CD14-positive monocyte (primary cell): ENCODE results near the gene COQ8A. TPM values are rescaled to one million over a fixed set of nuclear protein-coding genes. Genes with fewer than 3 reads are reported as not detected.

Source experiments
- DNase-seq, 3 donors: peaks; one replicate each; pipeline ENCODE4 v3.0.0-alpha.2; 2011 to 2022
- H2AFZ ChIP-seq: 2 replicates; pipeline ENCODE4 v1.6.0; 2012; ENCODE audit warnings: mild to moderate bottlenecking, low read depth, low read length, inconsistent platforms; ENCODE audit not compliant: insufficient read depth, poor library complexity, severe bottlenecking
- H3K27ac ChIP-seq, 2 donors: 1 replicate in 1 of 2; 2 replicates in 1 of 2; pipeline ENCODE4 v1.5.1; 2012 to 2013; ENCODE audit warnings: low read length in 2 of 2, control low read depth in 1 of 2, inconsistent platforms in 1 of 2, low read depth in 1 of 2, mild to moderate bottlenecking in 1 of 2
- H3K27me3 ChIP-seq, 2 donors: one replicate each; pipeline versions ENCODE4 v1.6.0 to v1.6.1; 2011 to 2013; ENCODE audit warnings: low read length in 2 of 2; ENCODE audit not compliant: control insufficient read depth in 2 of 2, insufficient read depth in 2 of 2
- H3K36me3 ChIP-seq, 2 donors: replicated peaks in 1 of 2; 1 replicate in 1 of 2; 2 replicates in 1 of 2; pipeline versions ENCODE4 v1.5.1 to v1.6.1; 2012 to 2013; ENCODE audit warnings: low read length in 2 of 2, control low read depth in 1 of 2, inconsistent platforms in 1 of 2, mild to moderate bottlenecking in 1 of 2; ENCODE audit not compliant: insufficient read depth in 2 of 2, control insufficient read depth in 1 of 2
- H3K4me1 ChIP-seq, 2 donors: 1 replicate in 1 of 2; 2 replicates in 1 of 2; pipeline versions ENCODE4 v1.5.1 to v1.6.1; 2012 to 2013; ENCODE audit warnings: low read length in 2 of 2, control low read depth in 1 of 2, inconsistent platforms in 1 of 2, mild to moderate bottlenecking in 1 of 2, moderate library complexity in 1 of 2; ENCODE audit not compliant: insufficient read depth in 2 of 2, control insufficient read depth in 1 of 2
- H3K4me2 ChIP-seq: replicated peaks from 2 replicates; pipeline ENCODE3; 2012; ENCODE audit warnings: low read length, moderate library complexity, mild to moderate bottlenecking; ENCODE audit not compliant: poor library complexity, severe bottlenecking; ENCODE audit errors: extremely low read depth
- H3K4me3 ChIP-seq, 3 experiments: fragments of 200-600 bp in 1 of 3; sonication (generic) in 1 of 3; replicated peaks in 1 of 3; 1 replicate in 2 of 3; 2 replicates in 1 of 3; pipeline ENCODE4 v1.5.1; 2011 to 2013; ENCODE audit warnings: low read length in 3 of 3, mild to moderate bottlenecking in 3 of 3, control low read depth in 2 of 3, low read depth in 2 of 3, inconsistent platforms in 1 of 3, moderate library complexity in 1 of 3
- H3K79me2 ChIP-seq: 2 replicates; pipeline ENCODE4 v1.6.0; 2012; ENCODE audit warnings: mild to moderate bottlenecking, control low read depth, inconsistent platforms, low read length, moderate library complexity; ENCODE audit not compliant: insufficient read depth
- H3K9ac ChIP-seq: 2 replicates; pipeline ENCODE4 v1.6.0; 2017; ENCODE audit warnings: low read length, mild to moderate bottlenecking; ENCODE audit not compliant: insufficient read depth, poor library complexity, severe bottlenecking
- H3K9me3 ChIP-seq, 2 donors: replicated peaks in 1 of 2; 1 replicate in 1 of 2; 2 replicates in 1 of 2; pipeline versions ENCODE4 v1.5.1 to v1.6.1; 2012 to 2013; ENCODE audit warnings: low read length in 2 of 2, control low read depth in 1 of 2; ENCODE audit not compliant: control insufficient read depth in 1 of 2, insufficient read depth in 1 of 2
- H4K20me1 ChIP-seq: 2 replicates; pipeline ENCODE4 v1.6.0; 2012; ENCODE audit warnings: mild to moderate bottlenecking, low read length, control low read depth, moderate library complexity; ENCODE audit not compliant: insufficient read depth
- H3K27ac Mint-ChIP-seq, 7 donors: one replicate each; pipeline ENCODE4 v1.8.0; 2020; ENCODE audit warnings: mild to moderate bottlenecking in 7 of 7, mixed read lengths in 7 of 7, moderate library complexity in 6 of 7, inconsistent platforms in 2 of 7
- H3K27me3 Mint-ChIP-seq, 3 donors: one replicate each; pipeline ENCODE4 v1.8.0; 2021 to 2022; ENCODE audit warnings: low read depth in 3 of 3, mild to moderate bottlenecking in 3 of 3, mixed read lengths in 3 of 3, moderate library complexity in 3 of 3, inconsistent platforms in 1 of 3
- H3K36me3 Mint-ChIP-seq, 2 donors: one replicate each; pipeline ENCODE4 v1.8.0; 2020; ENCODE audit warnings: mixed read lengths in 2 of 2, inconsistent platforms in 1 of 2, mild to moderate bottlenecking in 1 of 2
- H3K4me1 Mint-ChIP-seq: one replicate; pipeline ENCODE4 v1.8.0; 2020; ENCODE audit warnings: mild to moderate bottlenecking, mixed read lengths
- H3K4me3 Mint-ChIP-seq, 2 donors: one replicate each; pipeline ENCODE4 v1.8.0; 2020; ENCODE audit warnings: mild to moderate bottlenecking in 2 of 2, mixed read lengths in 2 of 2, moderate library complexity in 1 of 2
- H3K9me3 Mint-ChIP-seq, 7 donors: one replicate each; pipeline ENCODE4 v1.8.0; 2020 to 2022; ENCODE audit warnings: mixed read lengths in 7 of 7, mild to moderate bottlenecking in 6 of 7, moderate library complexity in 6 of 7, inconsistent platforms in 2 of 7
- WGBS: methylation state at CpG from one replicate; pipeline ENCODE4 v1.1.5; 2013; ENCODE audit warnings: missing lambda C conversion rate; ENCODE audit not compliant: insufficient coverage; 5-methylcytosine and 5-hydroxymethylcytosine counted together
- intact Hi-C, 2 donors: fragments of 100-400 bp; cut with micrococcal nuclease; formaldehyde crosslinking; loops; one replicate each; pipeline versions ENCODE4 v1.15.0 to v1.15.1; 2023
- polyA plus RNA-seq, 3 donors: library from polyadenylated mRNA; depleted of rRNA in 1 of 3; unstranded in 2 of 3; stranded (reverse) in 1 of 3; fragments of 300-500 nt in 2 of 3; fragments of >200 nt in 1 of 3; fragmentation: Illumina TruSeq in 2 of 3; gene quantifications; 1 replicate in 2 of 3; 2 replicates in 1 of 3; pipeline ENCODE4 v1.2.3, GENCODE V29; 2012 to 2021
- TF ChIP-seq, protein P1 (sequence below): fragments of 200-600 bp; IDR thresholded peaks from one replicate; pipeline ENCODE4 v1.8.0; 2022; ENCODE audit warnings: antibody characterized with exemption, mild to moderate bottlenecking

COQ8A gene
- polyA plus RNA-seq, 3 donors = 33.1 to 44.7 (median 38.2) TPM

DNA sequence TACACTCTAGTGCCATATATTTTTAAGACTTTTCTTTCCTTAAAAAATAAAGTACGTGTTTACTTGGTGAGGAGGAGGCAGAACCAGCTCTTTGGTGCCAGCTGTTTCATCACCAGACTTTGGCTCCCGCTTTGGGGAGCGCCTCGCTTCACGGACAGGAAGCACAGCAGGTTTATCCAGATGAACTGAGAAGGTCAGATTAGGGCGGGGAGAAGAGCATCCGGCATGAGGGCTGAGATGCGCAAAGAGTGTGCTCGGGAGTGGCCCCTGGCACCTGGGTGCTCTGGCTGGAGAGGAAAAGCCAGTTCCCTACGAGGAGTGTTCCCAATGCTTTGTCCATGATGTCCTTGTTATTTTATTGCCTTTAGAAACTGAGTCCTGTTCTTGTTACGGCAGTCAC is 44.5 kb upstream of the COQ8A start:
- Mint-ChIP-seq H3K27me3 (peaks cover 0 to 4% (median 2%) of the 10 kb centered on the region in 3 donors), H3K36me3 (peaks cover 29 to 49% of the 10 kb centered on the region in 2 donors), H3K9me3 (no peaks in the 10 kb centered on the region), H3K4me3 (no peak overlapping the region), H3K4me1 (peaks cover 10% of the 10 kb centered on the region), H3K27ac (no peak overlapping the region)
- DNase-seq = no peak
- no peaks in the 10 kb centered on the region for H3K9me3 ChIP-seq
- H3K27me3 ChIP-seq = no peaks in the 10 kb centered on the region
- H3K4me2 ChIP-seq = no peak overlapping the region
- TF ChIP-seq, protein P1, sequence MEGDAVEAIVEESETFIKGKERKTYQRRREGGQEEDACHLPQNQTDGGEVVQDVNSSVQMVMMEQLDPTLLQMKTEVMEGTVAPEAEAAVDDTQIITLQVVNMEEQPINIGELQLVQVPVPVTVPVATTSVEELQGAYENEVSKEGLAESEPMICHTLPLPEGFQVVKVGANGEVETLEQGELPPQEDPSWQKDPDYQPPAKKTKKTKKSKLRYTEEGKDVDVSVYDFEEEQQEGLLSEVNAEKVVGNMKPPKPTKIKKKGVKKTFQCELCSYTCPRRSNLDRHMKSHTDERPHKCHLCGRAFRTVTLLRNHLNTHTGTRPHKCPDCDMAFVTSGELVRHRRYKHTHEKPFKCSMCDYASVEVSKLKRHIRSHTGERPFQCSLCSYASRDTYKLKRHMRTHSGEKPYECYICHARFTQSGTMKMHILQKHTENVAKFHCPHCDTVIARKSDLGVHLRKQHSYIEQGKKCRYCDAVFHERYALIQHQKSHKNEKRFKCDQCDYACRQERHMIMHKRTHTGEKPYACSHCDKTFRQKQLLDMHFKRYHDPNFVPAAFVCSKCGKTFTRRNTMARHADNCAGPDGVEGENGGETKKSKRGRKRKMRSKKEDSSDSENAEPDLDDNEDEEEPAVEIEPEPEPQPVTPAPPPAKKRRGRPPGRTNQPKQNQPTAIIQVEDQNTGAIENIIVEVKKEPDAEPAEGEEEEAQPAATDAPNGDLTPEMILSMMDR = no peak
- no peaks in the 10 kb centered on the region for H4K20me1 ChIP-seq
- no peak overlapping the region for H2AFZ ChIP-seq
- WGBS = 89% methylated on average over 9 of the region's 11 CpGs
- peaks cover 6 to 10% of the 10 kb centered on the region in 2 donors for H3K4me1 ChIP-seq
- intact Hi-C loops = no loop called here
- no peak overlapping the region for H3K27ac ChIP-seq
- H3K36me3 ChIP-seq = peaks cover 2 to 14% of the 10 kb centered on the region in 2 donors
- no peaks in the 10 kb centered on the region for H3K79me2 ChIP-seq
- no peak overlapping the region for H3K4me3 ChIP-seq
- H3K9ac ChIP-seq = no peak overlapping the region

DNA sequence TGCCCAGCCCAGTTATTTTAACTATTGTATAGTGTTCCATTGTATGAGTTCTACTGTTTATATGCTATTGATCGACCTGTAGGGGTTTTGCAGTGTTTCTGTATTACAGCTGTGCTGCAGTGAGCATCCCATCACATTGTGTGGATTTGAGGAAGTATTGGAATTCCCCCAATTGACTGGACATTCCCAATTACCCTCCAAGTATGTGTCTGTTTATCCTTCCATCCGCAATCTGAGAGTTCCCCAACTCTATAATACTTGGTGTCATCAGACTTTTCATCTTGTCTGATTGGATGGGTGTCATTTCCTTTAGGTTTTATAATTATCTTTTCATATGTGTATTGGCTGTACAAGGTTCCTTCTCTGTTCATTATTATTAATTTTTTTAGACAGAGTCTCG is 41.8 kb upstream of the COQ8A start:
- no peaks in the 10 kb centered on the region for H3K79me2 ChIP-seq
- no peak overlapping the region for H3K4me3 Mint-ChIP-seq
- WGBS = no CpG with 5 or more reads among the region's 3 CpGs
- H4K20me1 ChIP-seq = no peaks in the 10 kb centered on the region
- H3K27ac Mint-ChIP-seq = no peak overlapping the region
- H3K36me3 Mint-ChIP-seq = peaks cover 16 to 43% of the 10 kb centered on the region in 2 donors
- intact Hi-C loops = no loop called here
- no peaks in the 10 kb centered on the region for H3K4me1 Mint-ChIP-seq
- TF ChIP-seq, protein P1 = no peak
- H3K27me3 ChIP-seq = no peaks in the 10 kb centered on the region
- peaks cover 0 to 4% (median 2%) of the 10 kb centered on the region in 3 donors for H3K27me3 Mint-ChIP-seq
- no peak overlapping the region for H3K4me3 ChIP-seq
- H3K36me3 ChIP-seq = peaks cover 2 to 11% of the 10 kb centered on the region in 2 donors
- H3K9me3 Mint-ChIP-seq = peaks cover 0 to 3% (median 0%) of the 10 kb centered on the region in 7 donors
- DNase-seq = peak in 1 of 3 donors; percentile 67
- no peak overlapping the region for H3K27ac ChIP-seq
- H3K4me1 ChIP-seq = no peaks in the 10 kb centered on the region
- H2AFZ ChIP-seq = no peak overlapping the region
- H3K4me2 ChIP-seq = no peak overlapping the region
- no peaks in the 10 kb centered on the region for H3K9me3 ChIP-seq
- H3K9ac ChIP-seq = no peak overlapping the region
